ENCODE measurements around the gene ADGRF3. TPM values are rescaled to one million over a fixed set of nuclear protein-coding genes. Genes with fewer than 3 reads are reported as not detected.

ADGRF3 gene
- total and polyA plus RNA-seq, 2 donors (not counting 1 experiment from before 2014, with no cell fraction given) = 0.47 to 1.00 TPM

DNA sequence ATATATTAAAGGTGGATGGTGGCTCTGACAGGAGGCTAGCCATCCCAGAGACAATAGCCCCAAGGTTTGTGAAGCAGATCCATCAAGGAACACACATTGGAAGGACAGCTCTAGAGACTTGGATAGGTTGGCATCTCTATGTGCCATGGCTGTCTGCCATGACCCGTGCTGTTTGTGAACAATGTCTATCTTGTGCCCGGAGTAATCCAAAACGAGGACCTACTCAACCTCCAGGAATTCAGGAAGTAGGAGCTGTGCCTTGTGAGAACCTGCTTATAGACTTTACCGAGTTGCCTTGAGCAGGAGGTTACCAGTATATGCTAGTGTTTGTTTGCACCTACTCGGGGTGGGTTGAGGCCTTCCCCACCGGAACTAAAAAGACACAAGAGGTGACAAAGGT, 43.7 kb downstream of the ADGRF3 start:
- no peaks in the 10 kb centered on the region for H3K4me1 Mint-ChIP-seq

DNA sequence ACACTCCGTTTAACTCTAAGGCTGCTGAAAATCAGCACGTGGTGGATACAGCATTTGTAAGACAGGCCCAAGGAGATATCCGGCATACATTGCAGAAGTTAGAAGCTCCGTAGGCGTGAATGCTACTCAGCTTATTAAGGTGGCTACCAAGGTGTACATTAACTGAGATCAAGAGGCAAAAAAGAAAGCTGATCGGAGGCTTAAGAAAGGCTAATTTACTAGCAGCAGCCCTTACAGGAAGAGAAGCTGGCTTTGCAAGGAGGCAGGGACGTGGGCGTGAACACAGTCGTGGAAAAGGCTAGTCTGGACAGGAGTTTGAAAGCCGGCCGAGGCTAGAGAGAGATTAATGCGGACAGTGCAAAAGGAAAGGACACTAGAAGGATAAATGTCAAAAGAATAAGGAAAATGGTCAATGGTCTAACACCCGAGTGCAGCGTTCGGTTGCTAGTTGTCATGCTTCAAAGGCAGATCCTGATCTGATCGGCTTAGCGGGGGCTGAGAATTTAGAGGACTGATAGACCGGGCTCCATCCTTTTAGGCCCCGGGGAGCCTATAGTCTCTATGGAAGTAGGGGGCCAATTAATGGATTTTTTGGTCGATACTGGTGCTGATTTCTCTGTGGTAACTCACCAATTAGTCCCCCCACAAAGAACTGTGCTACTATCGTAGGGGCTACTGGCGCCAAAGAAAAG, 46.2 kb downstream of the ADGRF3 start:
- WGBS (ENCODE audit: insufficient coverage) = 60% methylated on average over 18 of the region's 22 CpGs
- intact Hi-C loops (cut with micrococcal nuclease) = no loop called here
- DNase-seq = peak; percentile 46
- H3K79me2 ChIP-seq (ENCODE audit: control insufficient read depth, insufficient read depth, low read length) = peaks cover 7% of the 10 kb centered on the region
- peak overlapping the region; percentile 92 for H3K9ac ChIP-seq (ENCODE audit: low read length)
- H3K4me1 Mint-ChIP-seq = no peaks in the 10 kb centered on the region
- ChIA-PET CTCF (interaction anchor here (0.6 to 1.4 kb wide), 4 partner anchors 14 to 309 kb away, joined by 3 to 5 read pairs (median 3); no protein-coding TSS in a partner anchor), POLR2A (interaction anchor here (0.8 to 1.4 kb wide), 3 partner anchors 45 to 626 kb away, joined by 3 to 7 read pairs (median 6); partner anchors contain the start of genes HADHA, HADHB and SELENOI)
- peaks cover 0 to 6% of the 10 kb centered on the region in 2 experiments for H3K36me3 ChIP-seq (replicated peaks in 1 of 2; ENCODE audit: control extremely low read depth in 1 of 2, control insufficient read depth in 1 of 2, extremely low read depth in 1 of 2, insufficient read depth in 2 of 2, low read length in 1 of 2)
- H3K9me3 ChIP-seq (ENCODE audit: control extremely low read depth in 1 of 3, control insufficient read depth in 2 of 3, insufficient read depth in 1 of 3, low read length in 2 of 3) = no peaks in the 10 kb centered on the region
- peaks cover 15 to 20% of the 10 kb centered on the region in 2 donors for H3K4me1 ChIP-seq (ENCODE audit: control insufficient read depth in 2 of 2, insufficient read depth in 2 of 2, low read length in 2 of 2)
- H3K27ac Mint-ChIP-seq = no peak overlapping the region
- peak overlapping the region; percentile 87 for H3K4me2 ChIP-seq (replicated peaks; ENCODE audit: low read depth, low read length, poor library complexity, severe bottlenecking)
- TF ChIP-seq, protein P1, sequence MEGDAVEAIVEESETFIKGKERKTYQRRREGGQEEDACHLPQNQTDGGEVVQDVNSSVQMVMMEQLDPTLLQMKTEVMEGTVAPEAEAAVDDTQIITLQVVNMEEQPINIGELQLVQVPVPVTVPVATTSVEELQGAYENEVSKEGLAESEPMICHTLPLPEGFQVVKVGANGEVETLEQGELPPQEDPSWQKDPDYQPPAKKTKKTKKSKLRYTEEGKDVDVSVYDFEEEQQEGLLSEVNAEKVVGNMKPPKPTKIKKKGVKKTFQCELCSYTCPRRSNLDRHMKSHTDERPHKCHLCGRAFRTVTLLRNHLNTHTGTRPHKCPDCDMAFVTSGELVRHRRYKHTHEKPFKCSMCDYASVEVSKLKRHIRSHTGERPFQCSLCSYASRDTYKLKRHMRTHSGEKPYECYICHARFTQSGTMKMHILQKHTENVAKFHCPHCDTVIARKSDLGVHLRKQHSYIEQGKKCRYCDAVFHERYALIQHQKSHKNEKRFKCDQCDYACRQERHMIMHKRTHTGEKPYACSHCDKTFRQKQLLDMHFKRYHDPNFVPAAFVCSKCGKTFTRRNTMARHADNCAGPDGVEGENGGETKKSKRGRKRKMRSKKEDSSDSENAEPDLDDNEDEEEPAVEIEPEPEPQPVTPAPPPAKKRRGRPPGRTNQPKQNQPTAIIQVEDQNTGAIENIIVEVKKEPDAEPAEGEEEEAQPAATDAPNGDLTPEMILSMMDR (IDR thresholded peaks at IDR 0.05) = no peak
- TF ChIP-seq EZH2 (IDR thresholded peaks at IDR 0.05; ENCODE audit: borderline replicate concordance, insufficient read depth, low read depth, low read length, poor library complexity, severe bottlenecking) = no peak
- peak overlapping the region; percentile 68 to 91 for H3K27ac ChIP-seq (ENCODE audit: low read length in 2 of 2)
- H3K9me3 Mint-ChIP-seq (ENCODE audit: insufficient read depth) = no peaks in the 10 kb centered on the region
- no peak overlapping the region for H3K4me3 Mint-ChIP-seq
- H3K27me3 Mint-ChIP-seq = no peaks in the 10 kb centered on the region
- H4K20me1 ChIP-seq (ENCODE audit: control insufficient read depth, insufficient read depth, low read length, poor library complexity, severe bottlenecking) = no peaks in the 10 kb centered on the region
- no peaks in the 10 kb centered on the region for H3K27me3 ChIP-seq (replicated peaks in 1 of 4; ENCODE audit: control extremely low read depth in 1 of 4, control insufficient read depth in 3 of 4, insufficient read depth in 4 of 4, low read length in 3 of 4)
- peak; percentile 32 for ATAC-seq (ENCODE audit: low read depth)
- H2AFZ ChIP-seq (ENCODE audit: insufficient read depth, low read depth, low read length, poor library complexity, severe bottlenecking) = peak overlapping the region; percentile 100
- peak overlapping the region in 4 of 5 experiments; percentile 84 to 97 (median 92) for H3K4me3 ChIP-seq (ENCODE audit: control extremely low read depth in 1 of 5, extremely low read depth in 1 of 5, insufficient read depth in 1 of 5, low read depth in 2 of 5, low read length in 4 of 5)

More for the DNA sequence above, 43.7 kb downstream of the ADGRF3 start:
- Histone ChIP-seq H3K9ac (ENCODE audit: low read length) (no peak overlapping the region), H3K27me3 (replicated peaks in 1 of 4; ENCODE audit: control extremely low read depth in 1 of 4, control insufficient read depth in 3 of 4, insufficient read depth in 4 of 4, low read length in 3 of 4) (no peaks in the 10 kb centered on the region), H3K4me3 (ENCODE audit: control extremely low read depth in 1 of 5, extremely low read depth in 1 of 5, insufficient read depth in 1 of 5, low read depth in 2 of 5, low read length in 4 of 5) (no peak overlapping the region), H3K4me1 (ENCODE audit: control insufficient read depth in 2 of 2, insufficient read depth in 2 of 2, low read length in 2 of 2) (peaks cover 15 to 20% of the 10 kb centered on the region in 2 donors), H3K9me3 (ENCODE audit: control extremely low read depth in 1 of 3, control insufficient read depth in 2 of 3, insufficient read depth in 1 of 3, low read length in 2 of 3) (no peaks in the 10 kb centered on the region), H3K79me2 (ENCODE audit: control insufficient read depth, insufficient read depth, low read length) (peaks cover 7% of the 10 kb centered on the region), H3K4me2 (replicated peaks; ENCODE audit: low read depth, low read length, poor library complexity, severe bottlenecking) (no peak overlapping the region), H4K20me1 (ENCODE audit: control insufficient read depth, insufficient read depth, low read length, poor library complexity, severe bottlenecking) (no peaks in the 10 kb centered on the region), H3K27ac (ENCODE audit: low read length in 2 of 2) (no peak overlapping the region), H2AFZ (ENCODE audit: insufficient read depth, low read depth, low read length, poor library complexity, severe bottlenecking) (no peak overlapping the region), H3K36me3 (replicated peaks in 1 of 2; ENCODE audit: control extremely low read depth in 1 of 2, control insufficient read depth in 1 of 2, extremely low read depth in 1 of 2, insufficient read depth in 2 of 2, low read length in 1 of 2) (peaks cover 0 to 6% of the 10 kb centered on the region in 2 experiments)
- no peak for DNase-seq
- no peaks in the 10 kb centered on the region for H3K27me3 Mint-ChIP-seq
- ChIA-PET POLR2A (no interaction called here), CTCF (no interaction called here)
- TF ChIP-seq EZH2 (IDR thresholded peaks at IDR 0.05; ENCODE audit: borderline replicate concordance, insufficient read depth, low read depth, low read length, poor library complexity, severe bottlenecking) = no peak
- TF ChIP-seq, protein P1 (IDR thresholded peaks at IDR 0.05) = no peak
- H3K27ac Mint-ChIP-seq = no peak overlapping the region
- ATAC-seq (ENCODE audit: low read depth) = no peak
- intact Hi-C loops (cut with micrococcal nuclease) = no loop called here
- 96% methylated on average over 5 of the region's 6 CpGs for WGBS (ENCODE audit: insufficient coverage)
- no peak overlapping the region for H3K4me3 Mint-ChIP-seq
- no peaks in the 10 kb centered on the region for H3K9me3 Mint-ChIP-seq (ENCODE audit: insufficient read depth)
